Hippocampal formation (tissue), 2 donors: ENCODE results near the gene SRMS.

Experiments
- DNase-seq, 2 donors: peaks; one replicate each; lab custom pipeline; 2025; lab: John Stamatoyannopoulos, UW

Gene SRMS

DNA sequence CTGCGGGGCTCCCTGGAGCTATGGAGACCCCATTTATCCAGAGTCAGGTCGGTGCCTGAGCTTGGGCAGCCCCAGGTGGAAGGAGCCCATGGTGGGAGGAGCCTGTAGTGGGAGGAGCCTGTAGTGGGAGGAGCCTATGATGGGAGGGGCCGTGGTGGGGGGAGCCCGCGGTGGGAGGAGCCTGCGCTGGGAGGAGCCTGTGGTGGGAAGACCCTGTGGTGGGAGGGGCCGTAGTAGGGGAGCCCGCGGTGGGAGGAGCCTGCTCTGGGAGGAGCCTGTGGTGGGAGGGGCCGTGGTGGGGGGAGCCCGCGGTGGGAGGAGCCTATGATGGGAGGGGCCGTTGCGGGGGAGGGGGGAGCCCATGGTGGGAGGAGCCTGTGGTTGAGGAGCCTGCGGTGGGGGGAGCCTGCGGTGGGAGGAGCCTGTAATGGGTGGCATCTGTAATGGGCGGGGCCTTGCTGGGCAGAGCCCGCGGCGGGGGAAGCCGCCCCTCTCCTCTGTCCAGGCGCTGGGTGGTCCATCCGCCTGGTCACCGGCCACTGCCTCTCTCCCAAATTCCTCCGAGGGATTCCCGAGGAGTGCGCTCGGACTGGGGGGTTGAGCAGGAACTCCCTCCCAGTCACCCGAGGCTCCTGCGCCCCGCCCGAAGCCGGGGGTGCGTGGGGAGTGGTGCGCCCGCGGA is 5.8 kb upstream of the SRMS start:
- DNase-seq: no peak

DNA sequence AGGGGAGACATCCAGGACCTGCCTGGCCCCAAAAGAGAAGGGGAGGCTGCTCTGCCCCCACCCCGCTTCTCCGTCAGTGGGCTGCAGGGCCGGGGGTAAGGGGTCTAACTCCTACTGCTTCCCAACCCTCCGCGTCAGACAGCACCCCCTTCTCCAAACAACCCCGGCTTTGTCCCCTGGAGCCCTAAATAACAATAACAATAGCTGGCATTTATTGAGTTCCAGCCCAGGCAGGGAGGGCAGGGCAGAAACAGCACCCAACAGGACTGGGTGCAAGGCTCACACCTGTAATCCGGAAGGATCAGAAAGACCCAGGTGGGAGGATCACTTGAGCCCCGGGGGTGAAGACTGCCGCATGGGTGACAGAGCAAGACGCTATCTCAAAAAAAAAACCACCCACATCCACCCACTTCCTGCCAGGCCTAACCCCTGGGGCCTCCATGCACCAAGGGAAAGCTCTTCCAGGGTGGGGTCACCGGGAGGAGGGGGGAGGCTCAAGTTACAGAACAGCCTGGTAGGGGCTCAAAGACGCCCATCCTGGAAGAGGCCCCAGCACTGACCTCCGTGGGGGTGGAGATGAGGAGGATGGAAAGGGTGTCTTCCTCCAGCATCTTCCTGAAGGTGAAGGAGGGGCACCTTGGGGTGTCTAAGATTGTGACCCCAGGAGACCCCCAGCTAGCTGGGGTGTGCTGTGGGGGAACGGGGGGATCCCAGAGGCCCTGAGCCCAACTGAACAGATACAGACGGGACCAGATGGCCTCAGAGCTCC is 5.1 kb upstream of the SRMS start:
- DNase-seq: no peak

DNA sequence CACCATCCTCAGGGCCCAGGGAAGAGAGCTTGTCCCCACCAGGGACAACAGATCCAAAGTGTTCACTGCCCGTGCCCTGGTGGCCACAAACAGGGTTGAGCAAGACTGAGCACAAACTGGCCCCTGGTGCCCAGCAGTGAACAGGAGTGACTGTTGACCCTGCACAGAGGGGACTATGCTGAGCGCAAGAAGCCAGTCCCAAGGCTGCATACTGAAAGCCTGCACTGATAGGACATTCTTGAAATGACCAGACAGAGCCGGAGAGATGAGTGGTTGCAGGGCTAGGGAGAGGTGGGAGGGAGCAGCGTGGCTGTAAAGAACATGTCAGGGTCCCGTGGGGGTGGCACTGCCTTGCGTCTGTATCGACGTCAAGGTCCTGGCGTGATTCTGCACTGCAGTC is 3.5 kb upstream of the SRMS start:
- no peak for DNase-seq

DNA sequence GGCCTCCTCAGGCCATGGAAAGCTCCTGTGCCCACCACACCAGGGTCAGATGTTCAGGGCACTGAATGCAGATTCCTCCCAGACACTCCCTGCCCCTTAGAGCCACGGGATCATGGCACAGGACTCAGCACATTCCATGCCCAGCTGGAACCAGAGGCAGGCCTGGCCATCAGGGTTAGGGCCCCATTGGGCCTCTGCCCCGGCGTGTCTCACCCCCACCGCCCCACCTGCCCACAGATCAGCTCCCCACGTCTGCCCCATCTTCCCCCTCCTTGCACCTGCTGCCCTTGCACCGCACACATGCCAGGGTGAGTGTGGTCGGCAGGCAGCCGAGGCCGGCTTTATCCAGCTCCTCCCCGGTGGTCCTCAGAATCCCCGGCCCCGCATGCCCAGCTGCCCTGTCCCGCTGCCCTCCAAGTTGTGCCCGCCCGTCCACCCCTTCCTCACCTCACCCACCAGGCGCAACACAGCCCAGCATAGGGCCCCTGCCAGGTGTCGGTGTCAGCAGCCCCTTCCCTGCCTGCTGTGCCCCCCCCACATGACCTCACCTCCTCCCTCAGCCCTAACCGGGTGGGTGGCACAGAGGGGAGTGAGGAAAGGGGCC is 2.2 kb upstream of the SRMS start:
- DNase-seq: no peak

DNA sequence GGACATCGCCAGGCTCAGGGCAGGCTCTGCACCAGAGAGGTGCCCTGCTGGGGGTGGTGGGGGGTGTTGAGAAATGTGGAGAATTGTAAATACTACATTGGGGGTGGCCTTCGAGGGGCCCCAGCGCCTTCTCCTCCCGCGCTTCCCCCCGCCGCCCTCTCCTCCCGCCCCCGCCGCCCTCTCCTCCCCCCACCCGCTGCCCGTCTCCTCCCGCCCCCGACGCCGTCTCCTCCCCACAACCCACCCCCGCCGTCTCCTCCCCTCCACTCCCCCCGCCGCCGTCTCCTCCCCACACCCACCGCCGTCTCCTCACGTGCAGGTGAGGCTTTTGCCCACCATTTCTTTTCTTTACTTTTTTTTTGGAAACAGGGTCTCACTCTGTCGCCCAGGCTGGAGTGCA is 1.5 kb upstream of the SRMS start:
- no peak for DNase-seq

DNA sequence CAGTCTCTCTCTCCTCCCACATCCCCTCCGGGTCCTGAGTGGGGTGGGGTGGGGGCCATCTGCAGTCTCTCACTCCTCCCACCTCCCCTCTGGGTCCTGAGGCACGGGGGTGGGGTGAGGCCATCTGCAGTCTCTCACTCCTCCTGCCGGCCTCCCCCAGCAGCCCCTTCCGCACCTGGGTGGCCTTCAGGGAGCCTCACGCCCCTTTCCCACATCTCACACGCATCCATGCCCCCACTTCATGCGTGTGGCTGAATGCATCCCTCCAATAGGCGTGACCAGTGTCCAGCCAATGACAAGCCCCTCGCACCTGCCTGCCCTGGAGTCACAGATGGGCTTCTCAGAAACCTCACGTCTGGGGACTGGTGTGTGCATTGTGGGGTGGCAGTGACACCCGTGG is 993 bp upstream of the SRMS start:
- no peak for DNase-seq

DNA sequence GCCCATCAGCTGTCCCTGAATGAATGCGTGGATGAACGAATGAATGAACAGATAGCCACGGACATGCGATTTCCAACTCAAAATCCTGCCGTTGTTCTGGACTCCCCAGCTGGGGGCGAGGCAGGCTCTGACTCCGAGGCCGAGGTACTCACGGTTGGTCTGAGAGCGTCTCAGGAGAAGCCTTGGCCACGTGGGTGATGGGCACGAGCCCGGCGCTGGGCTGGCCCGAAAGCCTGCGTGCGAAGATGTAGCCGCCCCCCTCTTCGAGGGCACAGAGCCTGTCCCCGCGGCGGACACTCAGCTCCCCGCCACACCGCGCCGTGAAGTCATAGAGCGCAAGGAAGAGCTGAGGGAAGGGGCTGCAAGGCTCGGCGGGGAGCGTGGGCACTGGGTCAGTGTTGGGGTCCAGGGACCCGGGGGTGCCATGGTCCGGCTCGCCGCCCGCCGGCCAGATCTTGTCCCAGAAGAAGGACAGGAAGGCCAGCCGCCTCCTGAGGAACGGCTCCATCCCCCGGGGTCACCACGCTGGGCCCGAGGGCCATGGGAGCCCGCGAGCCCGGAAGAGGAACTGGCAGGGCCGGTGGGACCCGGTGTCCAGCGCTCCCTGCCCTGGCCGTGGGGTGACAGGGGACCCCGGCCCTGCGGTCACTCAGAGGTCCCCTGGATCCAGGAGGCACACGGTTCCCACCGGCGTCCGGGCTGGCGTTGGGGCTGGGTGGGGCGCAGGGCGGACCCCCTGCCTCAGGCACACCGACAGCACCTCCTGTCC is 409 bp downstream of the SRMS start:
- no peak for DNase-seq

DNA sequence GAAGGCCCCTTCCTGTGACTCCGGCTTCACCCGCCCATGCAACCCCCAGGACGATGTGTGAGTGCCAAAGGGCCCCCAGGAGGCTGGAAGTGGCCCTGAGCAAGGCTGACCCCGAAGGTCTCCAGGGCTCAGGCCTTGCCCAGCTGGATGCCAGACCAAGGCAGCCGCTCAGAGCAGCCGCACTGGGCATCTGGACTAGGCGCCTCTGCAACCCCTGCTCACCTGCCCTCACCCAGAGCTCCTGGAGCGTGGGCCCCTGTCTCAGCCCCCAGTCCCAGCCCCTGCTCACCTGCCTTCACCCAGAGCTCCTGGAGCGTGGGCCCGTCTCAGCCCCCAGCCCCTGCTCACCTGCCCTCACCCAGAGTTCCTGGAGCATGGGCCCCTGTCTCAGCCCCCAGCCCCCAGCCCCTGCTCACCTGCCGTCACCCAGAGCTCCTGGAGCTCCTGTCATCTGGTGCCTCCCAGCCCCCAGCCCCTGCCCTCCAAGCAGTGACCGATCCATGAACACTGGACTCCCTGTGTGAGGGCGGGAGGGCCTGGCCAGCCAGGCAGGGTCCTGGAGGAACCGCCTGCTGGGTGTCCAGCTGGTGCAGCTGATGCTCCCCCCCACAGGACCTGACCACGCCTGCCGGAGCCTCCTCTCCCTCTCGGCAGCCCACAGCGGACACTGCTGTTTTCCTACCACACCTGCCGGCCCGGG is 1.1 kb downstream of the SRMS start:
- DNase-seq: no peak

DNA sequence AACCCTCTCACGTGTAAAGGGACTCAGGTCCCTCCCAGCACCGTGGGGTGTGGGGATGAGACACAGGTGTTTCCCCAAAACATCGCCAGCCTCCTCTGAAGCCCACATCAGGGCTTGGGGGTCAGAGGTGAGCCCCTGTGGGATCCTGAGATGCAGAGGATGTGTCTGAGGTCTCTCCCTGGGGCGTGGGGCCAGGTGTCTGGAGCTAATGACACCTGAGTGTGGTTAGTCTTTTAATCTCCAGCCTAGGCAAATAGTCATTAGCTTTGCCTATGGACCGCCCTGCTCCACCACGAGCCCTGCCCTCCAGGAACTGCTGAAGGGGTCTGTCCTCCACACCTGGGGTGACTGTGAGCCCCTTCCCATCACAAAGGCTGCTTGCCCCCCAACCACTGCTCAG is 1.7 kb downstream of the SRMS start:
- no peak for DNase-seq

DNA sequence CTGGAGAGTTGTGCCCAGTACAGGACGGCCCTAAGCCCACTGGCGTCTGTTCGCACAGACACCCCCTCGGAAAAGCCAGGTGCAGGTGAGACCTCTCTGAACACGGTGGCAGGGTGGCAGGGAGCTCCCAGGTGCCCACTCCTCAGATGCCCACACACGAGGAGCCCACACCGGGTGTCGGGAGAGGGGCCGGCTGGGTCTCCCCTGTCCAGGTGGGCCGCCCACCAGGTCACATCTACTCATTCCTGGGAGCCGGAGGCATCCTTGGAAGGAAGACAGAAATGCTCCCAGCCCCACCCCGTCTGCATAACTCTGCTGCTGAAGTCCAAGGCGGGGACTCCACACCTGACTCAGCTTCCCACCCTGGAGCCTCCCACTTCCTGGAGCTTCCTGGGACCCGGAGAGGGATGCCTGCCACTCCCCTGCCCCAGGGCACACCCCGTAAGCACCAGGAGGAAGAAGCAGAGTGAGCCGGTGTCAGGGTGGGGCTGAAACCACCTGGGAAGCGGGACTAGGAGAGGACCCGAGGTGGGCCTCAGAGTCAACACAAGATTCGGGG is 2.5 kb downstream of the SRMS start:
- DNase-seq: no peak

DNA sequence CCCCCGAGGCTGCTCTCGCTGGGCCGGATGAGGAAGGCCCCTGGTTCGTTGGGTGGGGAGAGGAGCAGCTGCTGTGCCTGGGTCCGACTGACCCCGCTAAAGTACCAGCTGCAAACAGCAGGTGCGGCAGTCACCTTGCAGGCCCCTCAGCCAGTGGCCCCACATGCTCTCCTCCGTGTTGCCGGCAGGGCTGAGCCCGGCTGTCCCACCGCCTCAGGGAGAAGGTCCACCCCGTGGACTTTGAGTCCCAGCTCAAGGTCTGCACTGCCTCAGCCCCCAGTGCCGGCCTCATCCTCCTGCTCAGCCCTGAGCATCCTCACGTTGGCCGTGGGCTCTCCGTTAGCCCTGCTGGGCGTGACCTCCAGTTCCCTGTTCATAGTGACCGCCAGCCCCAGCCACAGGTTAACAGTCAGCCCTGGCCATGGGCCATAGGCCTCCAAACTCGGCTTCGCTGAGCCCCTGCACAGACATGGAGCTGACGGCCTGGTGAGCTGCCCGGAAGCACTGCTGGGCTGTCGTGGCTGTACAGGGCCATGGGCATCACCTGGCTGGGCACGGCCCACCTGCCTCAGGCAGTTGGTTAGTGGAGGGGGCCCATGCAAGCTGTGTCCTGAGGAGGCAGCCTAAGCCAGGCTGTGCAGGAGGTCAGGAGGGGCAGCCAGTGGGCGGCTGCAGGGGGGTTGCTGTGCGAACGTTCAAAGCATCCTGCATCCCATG is 3.1 kb downstream of the SRMS start:
- DNase-seq: no peak

DNA sequence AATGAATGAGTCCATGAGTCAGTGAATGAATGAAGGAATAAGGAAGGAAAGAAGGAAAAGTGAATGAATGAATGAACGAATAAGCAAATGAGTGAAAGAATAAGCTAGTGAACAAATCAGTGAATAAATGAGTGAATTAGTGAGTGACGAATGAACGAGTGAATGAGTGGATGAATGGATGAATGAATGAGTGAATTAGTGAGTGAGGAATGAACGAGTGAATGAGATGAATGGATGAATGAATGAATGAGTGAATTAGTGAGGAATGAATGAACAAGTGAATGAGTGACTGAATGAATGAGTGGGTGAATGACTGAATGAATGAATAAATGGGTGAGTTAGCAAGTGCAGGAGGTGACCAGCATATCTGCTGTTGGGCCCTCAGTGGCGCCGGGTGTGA is 3.8 kb downstream of the SRMS start:
- no peak for DNase-seq

DNA sequence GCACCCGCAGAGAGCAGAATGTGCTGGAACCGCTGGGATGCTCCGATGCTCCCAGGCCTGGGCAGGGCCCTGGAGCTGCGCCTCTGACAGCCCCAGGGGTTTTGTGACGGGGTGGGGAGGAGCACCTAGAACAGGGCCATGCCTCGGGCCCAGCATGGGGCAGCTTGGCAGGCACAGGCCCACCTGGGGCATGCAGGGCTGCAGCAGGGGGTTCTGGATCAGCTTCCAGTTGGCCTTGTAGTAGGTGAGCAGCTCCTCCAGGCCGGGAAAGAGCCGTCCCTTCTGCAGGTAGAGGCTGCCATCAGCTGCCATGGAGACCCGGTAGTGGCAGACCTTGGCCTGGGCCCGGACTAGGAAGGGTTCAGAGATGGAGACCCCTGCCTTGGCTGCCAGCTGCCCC is 4.4 kb downstream of the SRMS start:
- DNase-seq: no peak

DNA sequence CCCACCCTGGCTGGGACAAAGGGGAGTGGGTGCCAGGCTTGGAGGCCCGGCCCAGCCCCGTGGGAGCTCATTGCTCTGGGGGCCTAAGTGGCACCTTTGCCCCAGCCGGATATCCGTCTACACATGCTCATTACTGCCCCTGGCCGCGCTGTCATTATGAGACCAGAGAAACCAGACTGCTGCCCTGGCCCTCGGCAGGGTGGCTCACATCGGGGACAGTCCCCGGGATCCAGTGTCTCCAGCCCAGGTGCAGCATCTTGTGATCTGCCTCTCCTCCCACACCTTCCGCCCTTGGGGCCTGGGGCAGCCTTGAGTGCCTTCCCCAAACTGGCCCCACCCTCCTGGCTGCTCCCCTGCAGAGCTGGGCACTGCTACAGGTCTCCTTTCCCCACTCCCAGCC is 4.9 kb downstream of the SRMS start:
- DNase-seq: no peak

DNA sequence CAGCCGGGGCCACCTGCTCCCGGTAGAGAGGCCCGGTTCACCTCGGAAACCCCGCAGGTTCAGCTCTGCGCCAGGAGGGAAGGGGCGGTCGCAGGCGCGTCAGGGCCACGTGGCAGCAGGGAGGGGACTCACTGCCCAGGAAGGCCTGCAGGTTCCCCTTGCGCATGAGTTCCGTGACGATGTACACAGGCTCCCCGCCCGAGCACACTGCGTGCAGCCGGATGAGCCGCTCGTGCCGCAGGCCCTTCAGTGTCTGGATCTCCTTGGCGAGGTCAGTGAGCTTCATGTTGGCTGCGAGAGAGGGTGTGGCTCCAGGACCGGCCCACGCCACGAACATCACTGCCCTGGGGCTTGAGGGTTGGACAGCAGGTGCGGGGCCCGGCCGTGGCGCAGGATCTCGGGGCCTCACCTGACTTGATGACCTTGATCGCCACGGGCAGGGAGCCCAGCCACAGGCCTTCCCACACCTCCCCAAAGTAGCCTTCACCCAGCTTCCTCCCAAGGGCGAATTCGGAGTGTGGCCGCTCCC is 5.5 kb downstream of the SRMS start:
- no peak for DNase-seq

DNA sequence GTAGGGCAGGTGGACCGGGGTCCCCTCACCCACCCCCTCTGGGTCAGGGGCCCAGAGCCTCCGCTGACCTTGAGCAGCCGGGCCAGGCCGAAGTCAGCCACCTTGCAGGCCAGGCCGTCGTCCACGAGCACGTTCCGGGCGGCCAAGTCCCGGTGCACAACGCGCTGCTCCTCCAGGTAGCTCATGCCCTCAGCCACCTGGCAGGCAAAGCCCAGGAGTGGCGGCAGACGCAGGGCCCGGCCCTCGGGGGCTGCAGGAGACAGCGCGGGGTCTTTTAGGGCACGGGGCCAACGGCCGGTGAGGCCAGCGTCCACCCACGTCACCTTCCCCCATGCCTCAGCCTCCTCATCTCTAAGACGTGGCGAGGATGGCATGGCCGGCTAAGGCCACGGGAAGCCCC is 6.2 kb downstream of the SRMS start:
- no peak for DNase-seq

DNA sequence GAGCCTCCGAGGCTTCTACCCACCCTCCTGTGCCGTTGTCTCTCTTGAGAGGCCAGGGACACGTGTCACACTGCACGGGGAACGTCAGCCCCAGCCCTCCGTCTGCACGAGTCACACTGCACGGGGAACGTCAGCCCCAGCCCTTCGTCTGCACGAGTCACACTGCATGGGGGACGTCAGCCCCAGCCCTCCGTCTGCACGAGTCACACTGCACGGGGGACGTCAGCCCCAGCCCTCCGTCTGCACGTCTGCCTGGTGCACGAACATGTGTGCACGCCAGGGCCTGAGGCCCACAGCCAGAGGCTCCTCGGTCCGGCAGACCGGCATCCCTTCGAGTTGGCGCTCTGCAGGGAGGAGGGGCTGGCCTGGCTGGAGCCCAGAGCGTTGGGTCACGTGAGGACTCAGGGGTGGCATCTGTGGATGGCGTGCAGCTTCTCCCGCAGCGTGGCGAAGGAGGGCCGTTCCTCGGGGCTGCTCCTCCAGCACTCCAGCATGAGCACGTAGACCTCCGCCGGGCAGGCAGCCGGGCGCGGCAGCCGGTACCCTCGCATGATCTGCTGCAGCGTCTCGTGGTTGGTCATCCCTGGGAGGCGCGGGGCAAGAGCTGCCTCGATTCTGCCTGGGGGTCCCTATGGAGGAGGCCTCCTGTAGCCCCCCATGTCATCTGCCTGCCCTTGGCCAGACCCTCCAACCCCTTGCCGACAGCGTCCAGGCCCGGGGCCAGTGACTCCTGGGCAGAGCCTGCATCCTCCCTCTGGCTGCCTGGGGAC is 6.9 kb downstream of the SRMS start:
- peak in 1 of 2 donors; percentile 19 for DNase-seq

DNA sequence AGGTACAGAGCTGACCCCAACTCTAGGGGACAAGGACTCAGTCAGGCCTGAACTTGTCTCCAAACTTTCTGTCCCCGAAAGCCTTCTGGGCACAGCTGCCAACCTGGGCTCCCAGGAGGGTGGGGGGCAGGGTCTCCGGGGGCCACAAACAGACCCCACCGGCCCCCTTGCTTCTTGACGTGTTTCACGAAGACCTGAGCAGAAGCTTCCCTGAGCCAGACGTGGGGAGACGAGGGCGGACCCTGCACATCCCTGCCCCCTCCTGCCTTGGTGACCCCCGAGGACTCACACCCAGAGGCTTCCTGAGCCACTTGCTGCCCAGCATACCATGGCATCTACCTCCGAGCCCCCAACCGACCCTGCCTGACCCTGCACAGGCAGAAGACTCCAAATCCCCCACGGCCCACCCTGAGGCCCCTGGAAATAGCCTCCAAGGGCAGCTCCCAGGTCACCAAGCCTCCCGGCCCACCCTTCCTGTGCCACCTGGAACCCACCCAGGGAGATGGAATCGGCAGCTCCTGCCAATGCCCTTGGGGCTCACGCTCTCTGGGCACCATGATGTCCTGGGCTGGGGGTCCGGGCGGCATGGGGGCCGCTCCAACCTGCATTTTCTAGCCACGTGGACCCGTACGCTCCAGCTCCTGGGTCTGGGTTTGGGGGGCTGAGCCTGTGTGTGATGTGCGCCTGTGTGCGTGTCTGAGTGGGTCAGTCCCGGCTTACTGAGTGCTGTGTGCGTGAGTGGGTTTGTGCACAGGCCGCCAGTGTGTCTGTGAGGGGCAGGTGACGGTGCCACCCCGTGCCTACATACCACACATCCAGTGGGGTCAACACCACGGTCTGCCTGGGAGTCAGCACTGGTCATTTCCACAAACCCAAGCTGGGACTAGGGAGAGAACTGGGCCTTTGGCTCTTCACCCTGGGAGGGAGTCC is 7.8 kb downstream of the SRMS start:
- no peak for DNase-seq

DNA sequence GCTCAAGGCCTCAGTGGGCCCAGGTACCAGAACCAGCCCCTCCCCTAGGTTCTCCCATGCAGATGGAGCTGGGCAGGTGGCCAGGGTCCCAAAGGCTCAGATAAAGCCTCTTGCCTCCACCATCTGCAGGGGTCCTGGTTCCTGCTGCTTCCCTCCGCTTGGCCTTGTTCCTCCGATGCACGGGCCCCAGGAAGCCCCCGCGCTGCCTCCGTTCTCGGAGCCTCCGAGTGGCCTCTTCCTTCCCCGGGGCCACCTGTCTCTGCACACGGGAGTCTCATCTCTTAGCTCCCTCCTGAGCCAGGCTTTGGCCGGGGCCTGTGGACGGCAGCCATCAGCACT is 8.5 kb downstream of the SRMS start:
- DNase-seq: no peak
